PC-3 (cell line): Measurements from ENCODE around the gene EIF4G3. TPM values are rescaled to one million over a fixed set of nuclear protein-coding genes. Genes with fewer than 3 reads are reported as not detected.

ENCODE experiments used
- ATAC-seq: fragments of 200-7000 bp; cut with Tn5 transposase; 2 replicates; pipeline ENCODE4 v1.9.1; 2020; ENCODE audit warnings: mild to moderate bottlenecking, moderate library complexity
- BruUV-seq: library from RNA; stranded (reverse); fragments of 400-500 nt; replicated peaks from 2 replicates; lab custom pipeline; 2021; lab: Mats Ljungman, UMichigan
- CTCF ChIA-PET: fragments of 300-600 bp; sonication (Branson Sonifier 250); formaldehyde crosslinking; loops from one replicate; lab custom pipeline; 2022; ENCODE audit warnings: antibody characterized with exemption; lab: Charles Lee
- POLR2A ChIA-PET: fragments of 300-600 bp; sonication (Branson Sonifier 250); formaldehyde crosslinking; loops from one replicate; lab custom pipeline; 2022; ENCODE audit warnings: antibody characterized with exemption; ENCODE audit not compliant: unreplicated experiment; lab: Charles Lee
- DNase-seq: peaks from one replicate; pipeline ENCODE4 v3.0.0-alpha.2; 2015
- H2AFZ ChIP-seq: fragments of 300-600 bp; sonication (generic); 2 replicates; pipeline ENCODE4 v1.6.0; 2016; ENCODE audit warnings: antibody characterized with exemption, low read length
- H3F3A ChIP-seq: fragments of 300-600 bp; sonication (generic); one replicate; pipeline ENCODE4 v1.6.0; 2017; ENCODE audit warnings: antibody characterized with exemption, low read length, control low read depth, mild to moderate bottlenecking; ENCODE audit not compliant: unreplicated experiment
- H3K27ac ChIP-seq: fragments of 300-600 bp; sonication (generic); 2 replicates; pipeline ENCODE4 v1.5.1; 2016; ENCODE audit warnings: mild to moderate bottlenecking, low read length
- H3K27me3 ChIP-seq: fragments of 300-600 bp; sonication (generic); 2 replicates; pipeline ENCODE4 v1.6.1; 2016; ENCODE audit warnings: low read length, mixed read lengths
- H3K36me3 ChIP-seq: fragments of 300-600 bp; sonication (generic); 2 replicates; pipeline ENCODE4 v1.6.1; 2016; ENCODE audit warnings: low read depth, mixed run types, low read length, mixed read lengths
- H3K4me1 ChIP-seq: fragments of 300-600 bp; sonication (generic); 2 replicates; pipeline ENCODE4 v1.5.1; 2016; ENCODE audit warnings: low read length; ENCODE audit not compliant: insufficient read depth
- H3K4me2 ChIP-seq: fragments of 300-600 bp; sonication (generic); 2 replicates; pipeline ENCODE4 v1.6.0; 2016; ENCODE audit warnings: low read length
- H3K4me3 ChIP-seq: fragments of 300-600 bp; sonication (generic); 2 replicates; pipeline ENCODE4 v1.5.1; 2016; ENCODE audit warnings: mild to moderate bottlenecking, low read length, mixed read lengths
- H3K79me2 ChIP-seq: fragments of 300-600 bp; sonication (generic); 2 replicates; pipeline ENCODE4 v1.6.1; 2017; ENCODE audit warnings: low read length, mixed read lengths
- H3K9ac ChIP-seq: fragments of 300-600 bp; sonication (generic); 2 replicates; pipeline ENCODE4 v1.6.0; 2016; ENCODE audit warnings: mild to moderate bottlenecking, low read length
- H3K9me2 ChIP-seq: fragments of 300-600 bp; sonication (generic); replicated peaks from 2 replicates; pipeline ENCODE4 v1.6.1; 2016; ENCODE audit warnings: mixed run types, low read length, mixed read lengths
- H3K9me3 ChIP-seq: fragments of 300-600 bp; sonication (generic); 2 replicates; pipeline ENCODE4 v1.6.1; 2016; ENCODE audit warnings: low read length, mixed read lengths
- H4K20me1 ChIP-seq: fragments of 300-600 bp; sonication (generic); 2 replicates; pipeline ENCODE4 v1.6.1; 2016; ENCODE audit warnings: low read length, mixed read lengths
- CTCF ChIP-seq: fragments of 300-600 bp; sonication (generic); conservative IDR thresholded peaks from 2 replicates; pipeline ENCODE4 v1.5.1; 2017; ENCODE audit warnings: antibody characterized with exemption, low read depth, mild to moderate bottlenecking, low read length
- EZH2 ChIP-seq: fragments of 300-600 bp; sonication (generic); IDR thresholded peaks from one replicate; pipeline ENCODE4 v1.6.1; 2017; ENCODE audit warnings: antibody characterized with exemption, mild to moderate bottlenecking, low read length; ENCODE audit not compliant: unreplicated experiment
- EZH2phosphoT487 ChIP-seq: fragments of 300-600 bp; sonication (generic); IDR thresholded peaks from 2 replicates; pipeline ENCODE4 v1.6.1; 2018; ENCODE audit warnings: mild to moderate bottlenecking, antibody characterized with exemption, low read length, borderline replicate concordance
- intact Hi-C: fragments of 100-400 bp; cut with micrococcal nuclease; formaldehyde crosslinking; loops from 2 replicates; pipeline ENCODE4 v1.9.0; 2023
- total RNA-seq: library from RNA; depleted of rRNA; stranded (reverse); fragments of >200 nt; gene quantifications from 2 replicates; pipeline ENCODE4 v1.2.3, GENCODE V29; 2014

Gene EIF4G3
- total RNA-seq, 1 experiment from 2014 or later: 16.9 TPM

- Histone ChIP-seq H2AFZ (no peak overlapping the region), H3K4me1 (no peaks in the 10 kb centered on the region), H3F3A (no peaks in the 10 kb centered on the region), H3K9me2 (no peaks in the 10 kb centered on the region), H3K9me3 (no peaks in the 10 kb centered on the region), H3K36me3 (no peaks in the 10 kb centered on the region), H3K27ac (no peak overlapping the region), H3K4me3 (no peak overlapping the region), H3K4me2 (no peak overlapping the region), H4K20me1 (no peaks in the 10 kb centered on the region), H3K79me2 (no peaks in the 10 kb centered on the region), H3K9ac (no peak overlapping the region), H3K27me3 (no peaks in the 10 kb centered on the region)
- DNase-seq (no peak), ATAC-seq (no peak)
- ChIA-PET POLR2A (no interaction called here), CTCF (no interaction called here)
- intact Hi-C loops: no loop called here
- TF ChIP-seq EZH2 (no peak), EZH2phosphoT487 (no peak), CTCF (no peak)
- no TSS peak for BruUV-seq
Observed at GRCh38 chr1:20932437-20932977, 244.2 kb downstream of the EIF4G3 start.

- BruUV-seq: no TSS peak
- no peaks in the 10 kb centered on the region for H3K79me2 ChIP-seq
- no peaks in the 10 kb centered on the region for H3F3A ChIP-seq
- H3K27me3 ChIP-seq: no peaks in the 10 kb centered on the region
- H3K27ac ChIP-seq: no peak overlapping the region
- no peaks in the 10 kb centered on the region for H4K20me1 ChIP-seq
- POLR2A ChIA-PET: no interaction called here
- TF ChIP-seq CTCF (no peak), EZH2phosphoT487 (no peak), EZH2 (no peak)
- CTCF ChIA-PET: no interaction called here
- DNase-seq (no peak), ATAC-seq (no peak)
- H3K36me3 ChIP-seq: no peaks in the 10 kb centered on the region
- intact Hi-C loops: no loop called here
- H3K4me2 ChIP-seq: no peak overlapping the region
- H3K9ac ChIP-seq: no peak overlapping the region
- no peak overlapping the region for H3K4me3 ChIP-seq
- no peak overlapping the region for H2AFZ ChIP-seq
- no peaks in the 10 kb centered on the region for H3K4me1 ChIP-seq
- no peaks in the 10 kb centered on the region for H3K9me2 ChIP-seq
- no peaks in the 10 kb centered on the region for H3K9me3 ChIP-seq
Observed at GRCh38 chr1:20931930-20932436, 244.7 kb downstream of the EIF4G3 start.

- POLR2A ChIA-PET: interaction anchor here (0.7 kb wide), 1 partner anchor 27 kb away, joined by 3 read pairs; no protein-coding TSS in a partner anchor
- intact Hi-C loops: no loop called here
- H3F3A ChIP-seq: no peaks in the 10 kb centered on the region
- no peak overlapping the region for H3K4me3 ChIP-seq
- H2AFZ ChIP-seq: no peak overlapping the region
- H3K4me2 ChIP-seq: no peak overlapping the region
- H4K20me1 ChIP-seq: no peaks in the 10 kb centered on the region
- no peak for TF ChIP-seq EZH2
- no peak for TF ChIP-seq EZH2phosphoT487
- no peak for TF ChIP-seq CTCF
- H3K36me3 ChIP-seq: no peaks in the 10 kb centered on the region
- H3K79me2 ChIP-seq: no peaks in the 10 kb centered on the region
- no peak overlapping the region for H3K9ac ChIP-seq
- no peaks in the 10 kb centered on the region for H3K27me3 ChIP-seq
- BruUV-seq: no TSS peak
- H3K9me3 ChIP-seq: no peaks in the 10 kb centered on the region
- DNase-seq (no peak), ATAC-seq (no peak)
- H3K9me2 ChIP-seq: no peaks in the 10 kb centered on the region
- CTCF ChIA-PET: no interaction called here
- no peaks in the 10 kb centered on the region for H3K4me1 ChIP-seq
- no peak overlapping the region for H3K27ac ChIP-seq
Observed at GRCh38 chr1:20930427-20930826, 246.3 kb downstream of the EIF4G3 start.
